Measurements from ENCODE around the gene CCDC85A. TPM values are rescaled to one million over a fixed set of nuclear protein-coding genes. Genes with fewer than 3 reads are reported as not detected.
"Not testable (repeated sequence)": the region's sequence is repeated elsewhere in the genome, so short reads cannot be mapped to it uniquely, and the experiment has no call there.

Gene CCDC85A
- polyA plus RNA-seq, result 1 to 10 TPM in 2 of 3 donors, under 1 TPM in 1; 0.76 to 6.2 (median 2.0) TPM

DNA sequence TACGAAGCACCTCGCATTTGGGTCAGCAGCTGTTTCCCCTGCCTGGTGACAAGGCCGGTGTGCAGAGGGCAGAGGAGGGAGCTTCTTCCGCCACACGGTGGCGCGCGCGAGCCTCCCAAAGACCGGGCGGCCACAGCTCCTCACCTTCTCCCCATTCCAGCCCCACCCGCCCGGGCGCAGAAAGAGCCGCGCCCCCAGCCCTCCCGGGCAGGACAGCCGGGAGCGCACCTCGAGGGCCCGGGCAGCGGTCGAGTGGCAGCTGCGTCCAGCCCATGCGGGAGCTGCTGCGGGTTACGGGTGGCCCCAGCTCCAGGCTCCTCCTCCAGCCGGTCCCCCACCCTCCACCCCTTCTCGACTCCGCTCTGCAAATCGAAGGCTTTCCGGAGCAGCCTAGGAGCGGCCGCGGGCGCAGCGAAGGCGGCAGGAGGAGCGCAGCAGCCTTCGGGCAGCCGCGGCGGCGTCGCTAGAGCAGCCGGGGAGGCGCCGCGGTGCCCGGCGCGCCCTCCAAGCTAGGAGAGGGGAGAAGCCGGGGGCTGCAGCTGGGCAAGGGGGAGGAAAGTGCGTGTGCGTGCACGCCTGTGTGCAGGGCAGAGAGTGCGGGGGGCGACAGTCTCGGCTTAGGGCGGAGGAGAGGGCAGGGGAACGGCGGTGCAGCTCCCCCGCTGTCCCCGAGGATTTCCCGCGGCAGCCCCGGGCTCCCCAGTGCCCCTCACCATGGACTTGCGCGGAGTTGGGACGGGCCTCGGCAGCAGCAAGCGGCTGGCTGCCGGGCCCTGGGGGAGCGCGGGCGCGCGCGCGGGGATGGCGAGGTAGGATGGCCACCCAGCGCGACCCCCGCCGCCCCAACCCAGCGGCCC, at the start of gene CCDC85A:
Gene CCDC85A, plus strand, starts transcription at position 348 of the 857 bp plus-strand sequence. CDS start 635 bp downstream, outside the sequence.
- H3K27ac ChIP-seq (ENCODE audit: low read depth, low read length), result no peak within 1 kb of the TSS
- 1% methylated on average over 57 to 86 of the region's 86 CpGs for WGBS, 3 donors

DNA sequence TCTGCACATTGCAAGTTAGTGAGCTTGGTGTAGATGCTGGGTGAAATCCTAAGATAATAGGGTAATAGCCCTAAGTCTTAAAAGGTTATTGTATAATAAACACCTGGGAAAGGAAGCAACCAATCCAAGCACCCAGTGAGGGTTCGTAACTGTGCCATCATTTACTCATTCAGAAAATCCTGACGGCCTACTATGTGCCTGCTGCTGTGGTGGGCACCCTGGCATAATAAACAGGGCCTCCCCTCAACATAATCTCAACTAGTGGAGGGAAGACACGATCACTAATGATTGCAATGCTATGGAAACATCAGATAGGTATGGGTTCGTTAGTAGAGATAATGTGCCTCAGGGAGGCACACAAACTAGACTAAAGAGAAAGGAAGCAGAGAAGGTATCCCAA, 48.9 kb upstream of the CCDC85A start:
- H3K27ac ChIP-seq (ENCODE audit: low read depth, low read length), result no peak overlapping the region
- 60 to 80% (median 76%) methylated on average over 4 of the region's 4 CpGs for WGBS, 3 donors

DNA sequence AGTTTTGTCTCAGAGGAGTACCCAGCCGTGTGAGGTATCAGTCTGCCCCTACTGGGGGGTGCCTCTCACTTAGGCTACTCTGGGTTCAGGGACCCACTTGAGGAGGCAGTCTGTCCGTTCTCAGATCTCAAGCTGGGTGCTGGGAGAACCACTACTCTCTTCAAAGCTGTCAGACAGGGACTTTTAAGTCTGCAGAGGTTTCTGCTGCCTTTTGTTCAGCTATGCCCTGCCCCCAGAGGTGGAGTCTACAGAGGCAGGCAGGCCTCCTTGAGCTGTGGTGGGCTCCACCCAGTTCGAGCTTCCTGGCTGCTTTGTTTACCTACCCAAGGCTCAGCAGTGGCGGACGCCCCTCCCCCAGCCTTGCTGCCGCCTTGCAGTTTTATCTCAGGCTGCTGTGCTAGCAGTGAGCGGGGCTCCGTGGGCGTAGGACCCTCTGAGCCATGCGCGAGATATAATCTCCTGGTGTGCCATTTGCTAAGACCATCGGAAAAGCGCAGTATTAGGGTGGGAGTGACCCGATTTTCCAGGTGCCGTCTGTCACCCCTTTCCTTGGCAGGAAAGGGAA, 41.2 kb upstream of the CCDC85A start:
- H3K27ac ChIP-seq (ENCODE audit: low read depth, low read length), result not testable (repeated sequence)
- 80 to 86% (median 80%) methylated on average over 15 of the region's 15 CpGs for WGBS, 3 donors

DNA sequence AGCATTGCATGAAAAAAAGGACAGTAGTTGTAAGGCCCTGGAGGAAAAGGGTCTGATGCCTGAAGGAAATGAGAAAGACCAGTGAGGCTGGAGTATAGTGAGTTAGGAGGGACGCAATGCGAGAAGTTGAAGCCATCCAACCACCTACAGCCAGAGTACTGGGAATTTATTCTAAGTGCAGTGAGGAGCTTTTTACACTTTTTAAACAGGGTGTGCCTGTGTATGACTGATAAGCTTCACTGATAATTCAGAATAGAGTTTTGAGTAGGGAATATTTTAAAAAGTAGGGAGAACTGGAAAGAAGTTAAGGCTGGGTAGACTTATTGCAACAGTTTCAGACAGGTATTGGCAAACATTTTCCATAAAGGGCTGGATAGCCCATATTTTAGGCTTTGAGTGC, 35.9 kb upstream of the CCDC85A start:
- H3K27ac ChIP-seq (ENCODE audit: low read depth, low read length), result no peak overlapping the region
- WGBS, 3 donors, result 95 to 98% (median 95%) methylated on average over 2 of the region's 2 CpGs

- no peak overlapping the region for H3K27ac ChIP-seq (ENCODE audit: low read depth, low read length)
- WGBS, 3 donors, result 72 to 79% (median 76%) methylated on average over 3 of the region's 3 CpGs
Observed at GRCh38 chr2:56148825-56149224, 35.0 kb upstream of the CCDC85A start.

- no peak overlapping the region for H3K27ac ChIP-seq (ENCODE audit: low read depth, low read length)
- 79 to 87% (median 84%) methylated on average over 2 of the region's 2 CpGs for WGBS, 3 donors
Observed at GRCh38 chr2:56151841-56152240, 31.9 kb upstream of the CCDC85A start.

GRCh38 chr2:56155188-56155587, 28.6 kb upstream of the CCDC85A start:
- WGBS, 3 donors, result 36 to 51% (median 40%) methylated on average over 2 of the region's 2 CpGs
- no peak overlapping the region for H3K27ac ChIP-seq (ENCODE audit: low read depth, low read length)

DNA sequence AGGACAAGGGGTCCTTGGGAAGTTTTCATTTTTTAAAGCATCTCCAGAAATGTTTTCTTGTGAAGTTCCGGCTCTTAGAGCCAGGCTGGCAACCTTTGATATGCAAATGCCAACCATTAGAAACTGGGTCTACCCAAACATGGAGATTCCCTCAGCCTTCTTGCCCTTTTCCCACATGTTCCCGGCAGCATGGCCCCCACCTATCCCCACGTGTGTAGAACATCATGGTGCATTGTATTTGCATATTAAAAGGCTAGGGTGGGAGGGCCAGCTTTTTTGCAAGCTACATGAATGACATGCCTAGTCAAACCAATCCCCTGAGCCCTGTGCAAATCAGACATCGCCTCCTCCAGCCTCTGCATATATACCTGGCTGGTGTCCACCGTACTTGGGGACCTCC, 23.9 kb upstream of the CCDC85A start:
- H3K27ac ChIP-seq (ENCODE audit: low read depth, low read length), result not testable (repeated sequence)
- WGBS, 3 donors, result 60 to 79% (median 67%) methylated on average over 5 of the region's 5 CpGs

GRCh38 chr2:56167616-56168562, 15.9 kb upstream of the CCDC85A start:
- WGBS, 3 donors, result 68 to 73% (median 71%) methylated on average over 4 of the region's 4 CpGs

GRCh38 chr2:56169521-56169920, 14.3 kb upstream of the CCDC85A start:
- H3K27ac ChIP-seq (ENCODE audit: low read depth, low read length), result no peak overlapping the region
- WGBS, 3 donors, result 75 to 88% (median 85%) methylated on average over 3 of the region's 3 CpGs

More at GRCh38 chr2:56167616-56168562, 15.9 kb upstream of the CCDC85A start:
- H3K27ac ChIP-seq (ENCODE audit: low read depth, low read length), result no peak overlapping the region

- H3K27ac ChIP-seq (ENCODE audit: low read depth, low read length), result no peak overlapping the region
- 62 to 69% (median 67%) methylated on average over 5 of the region's 5 CpGs for WGBS, 3 donors
Observed at GRCh38 chr2:56170504-56170903, 13.3 kb upstream of the CCDC85A start.

DNA sequence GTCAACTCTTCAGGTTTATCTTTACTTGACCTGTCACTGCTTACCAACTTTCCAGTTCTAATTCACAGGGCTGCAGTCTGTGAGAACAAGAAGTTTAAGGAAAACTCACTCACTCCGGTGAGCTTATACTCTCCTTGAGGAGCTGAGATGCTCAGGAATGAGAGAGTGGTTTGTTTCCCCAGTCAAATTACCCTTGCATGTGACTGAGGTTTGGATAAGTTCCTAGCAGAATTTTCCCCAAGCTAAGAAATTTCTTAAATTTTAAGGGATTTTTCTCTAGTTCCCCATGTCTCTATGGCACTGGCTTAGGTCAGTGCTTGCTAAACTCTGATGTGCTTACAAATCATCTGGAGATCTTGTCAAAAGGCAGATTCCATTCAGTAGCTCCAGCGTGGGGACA, 12.8 kb upstream of the CCDC85A start:
- 38 to 42% (median 40%) methylated on average over 2 of the region's 2 CpGs for WGBS, 3 donors
- H3K27ac ChIP-seq (ENCODE audit: low read depth, low read length), result no peak overlapping the region

- WGBS, 3 donors, result 68 to 85% (median 83%) methylated on average over 2 of the region's 2 CpGs
- H3K27ac ChIP-seq (ENCODE audit: low read depth, low read length), result no peak overlapping the region
Observed at GRCh38 chr2:56175779-56176178, 8.0 kb upstream of the CCDC85A start.

- H3K27ac ChIP-seq (ENCODE audit: low read depth, low read length), result no peak overlapping the region
- WGBS, 3 donors, result 45 to 56% (median 52%) methylated on average over 4 of the region's 4 CpGs
Observed at GRCh38 chr2:56177420-56178220, 6.2 kb upstream of the CCDC85A start.

- 73 to 86% (median 80%) methylated on average over 5 of the region's 5 CpGs for WGBS, 3 donors
- no peak overlapping the region for H3K27ac ChIP-seq (ENCODE audit: low read depth, low read length)
Observed at GRCh38 chr2:56179931-56180330, 3.9 kb upstream of the CCDC85A start.

DNA sequence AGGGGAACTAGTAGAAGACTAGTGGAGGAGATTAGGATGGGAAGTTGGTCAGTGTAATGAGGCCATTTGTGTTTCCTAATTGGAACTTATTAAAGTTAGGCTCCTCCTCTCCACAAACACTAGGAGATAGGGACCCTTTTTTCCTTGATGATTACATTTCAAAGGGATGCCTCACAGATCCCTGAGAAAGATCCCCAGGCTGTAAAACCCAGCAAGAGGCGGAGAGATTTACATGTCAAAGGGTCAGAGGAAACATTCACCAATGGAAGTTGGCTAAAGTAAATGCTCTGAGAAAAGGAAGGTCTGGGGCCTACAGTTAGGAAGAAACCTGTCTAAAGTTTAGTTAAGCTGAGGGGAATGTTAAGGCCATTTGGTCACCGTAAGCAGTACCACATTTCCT, 1.4 kb upstream of the CCDC85A start:
- 92 to 97% (median 93%) methylated on average over 2 of the region's 2 CpGs for WGBS, 3 donors
- no peak overlapping the region for H3K27ac ChIP-seq (ENCODE audit: low read depth, low read length)

DNA sequence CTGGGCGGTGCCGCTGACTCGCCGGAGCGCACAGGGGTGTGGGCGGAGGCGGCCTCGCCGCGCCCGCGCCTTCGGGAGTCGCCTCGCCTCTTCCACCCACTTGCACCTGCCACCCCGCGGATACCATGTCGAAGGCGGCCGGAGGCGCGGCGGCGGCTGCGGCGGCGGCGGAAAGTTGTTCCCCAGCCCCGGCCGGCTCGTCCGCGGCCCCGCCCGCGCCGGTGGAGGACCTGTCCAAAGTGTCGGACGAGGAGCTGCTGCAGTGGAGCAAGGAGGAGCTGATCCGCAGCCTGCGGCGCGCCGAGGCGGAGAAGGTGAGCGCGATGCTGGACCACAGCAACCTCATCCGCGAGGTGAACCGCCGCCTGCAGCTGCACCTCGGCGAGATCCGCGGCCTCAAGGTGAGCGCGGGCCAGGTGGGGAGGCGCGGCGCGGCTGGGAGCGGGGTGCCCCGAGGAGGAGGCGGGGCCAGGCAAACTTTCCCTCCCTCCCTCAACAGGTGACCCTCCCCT, 766 bp downstream of the CCDC85A start:
- H3K27ac ChIP-seq (ENCODE audit: low read depth, low read length), result no peak overlapping the region
- WGBS, 3 donors, result 0 to 1% (median 1%) methylated on average over 48 to 64 of the region's 64 CpGs

GRCh38 chr2:56185101-56185581, 1.4 kb downstream of the CCDC85A start:
- H3K27ac ChIP-seq (ENCODE audit: low read depth, low read length), result no peak overlapping the region
- 0 to 3% (median 2%) methylated on average over 21 to 24 of the region's 24 CpGs for WGBS, 3 donors

Measured in adipose tissue (tissue), 3 donors.